GM18502 (cell line): ENCODE data around the gene PRKCH.

ENCODE experiments used
- ATAC-seq: cut with Tn5 transposase; IDR thresholded peaks from one replicate; pipeline ENCODE4 v1.9.1; 2021; ENCODE audit warnings: mild to moderate bottlenecking; ENCODE audit not compliant: unreplicated experiment, poor library complexity

The PRKCH gene

GRCh38 chr14:61557262-61557661 lies 235.9 kb downstream of the PRKCH start:
- no peak for ATAC-seq

- ATAC-seq = no peak
Measured at GRCh38 chr14:61557854-61558253, 236.5 kb downstream of the PRKCH start.

DNA sequence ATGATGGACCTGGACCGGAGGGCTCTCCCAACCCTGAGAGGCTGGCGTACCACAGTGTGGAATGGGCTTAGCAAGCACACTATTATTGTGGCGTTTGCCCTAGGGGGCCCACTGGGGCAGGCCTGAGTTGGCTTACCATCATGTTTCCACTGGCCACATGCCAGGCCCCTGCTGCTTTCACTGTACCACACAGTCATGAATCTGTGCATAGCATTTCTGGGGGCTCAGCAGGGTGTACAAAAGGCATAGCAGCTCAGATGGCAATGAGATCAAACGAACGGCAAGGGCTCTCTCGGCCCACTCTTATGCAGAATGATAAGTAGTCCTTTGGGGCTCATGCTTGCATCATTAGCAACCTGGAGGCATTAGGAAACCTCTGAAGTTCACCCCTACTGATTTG lies 236.9 kb downstream of the PRKCH start:
- no peak for ATAC-seq

DNA sequence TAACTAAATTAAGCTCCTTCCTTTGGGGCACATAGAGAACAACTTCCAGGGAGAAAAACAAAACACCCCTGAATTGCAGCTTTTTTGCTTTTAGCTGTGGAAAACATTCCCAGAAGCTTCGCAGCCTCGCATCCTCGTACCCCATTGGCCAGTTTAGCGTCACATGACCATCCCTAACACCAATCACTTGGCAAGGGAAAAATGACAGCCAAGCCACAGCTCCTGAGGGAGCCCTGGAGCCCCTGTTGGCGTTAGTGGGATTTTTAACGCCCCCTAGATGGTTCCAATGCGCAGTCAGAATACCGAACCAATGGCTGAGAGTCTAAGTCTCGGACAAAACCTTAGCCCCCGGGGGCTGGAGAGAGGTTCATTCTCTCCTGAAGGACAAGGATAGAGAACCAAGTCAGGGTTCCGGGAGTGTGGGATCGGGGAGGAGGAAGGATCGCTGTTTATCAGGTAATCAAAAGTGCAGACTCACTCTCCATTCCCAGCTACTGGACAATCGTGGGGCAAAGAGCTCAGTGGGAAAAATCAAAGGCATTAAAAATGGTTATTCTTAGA lies 238.3 kb downstream of the PRKCH start:
- no peak for ATAC-seq

- ATAC-seq = no peak
Measured at GRCh38 chr14:61560323-61560722, 238.9 kb downstream of the PRKCH start.

DNA sequence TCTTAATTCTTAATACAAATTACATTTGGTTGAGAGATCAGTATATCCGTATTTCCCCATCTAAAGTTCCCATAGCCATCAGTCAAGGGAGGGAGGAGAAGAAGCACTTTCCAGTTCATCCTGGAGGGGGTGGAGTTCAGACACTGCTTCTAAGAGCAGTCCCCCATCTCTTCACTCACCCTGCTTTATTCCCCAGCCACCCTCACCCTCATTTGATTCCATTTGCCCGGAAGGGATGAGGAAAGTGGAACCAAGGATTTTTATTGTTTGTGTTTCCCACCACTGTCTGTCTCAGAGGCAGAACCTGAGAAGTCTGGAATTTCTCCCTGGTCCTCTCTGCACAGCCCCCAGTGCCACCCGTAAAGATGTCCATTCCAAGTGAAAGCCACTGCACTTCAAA lies 239.7 kb downstream of the PRKCH start:
- no peak for ATAC-seq

DNA sequence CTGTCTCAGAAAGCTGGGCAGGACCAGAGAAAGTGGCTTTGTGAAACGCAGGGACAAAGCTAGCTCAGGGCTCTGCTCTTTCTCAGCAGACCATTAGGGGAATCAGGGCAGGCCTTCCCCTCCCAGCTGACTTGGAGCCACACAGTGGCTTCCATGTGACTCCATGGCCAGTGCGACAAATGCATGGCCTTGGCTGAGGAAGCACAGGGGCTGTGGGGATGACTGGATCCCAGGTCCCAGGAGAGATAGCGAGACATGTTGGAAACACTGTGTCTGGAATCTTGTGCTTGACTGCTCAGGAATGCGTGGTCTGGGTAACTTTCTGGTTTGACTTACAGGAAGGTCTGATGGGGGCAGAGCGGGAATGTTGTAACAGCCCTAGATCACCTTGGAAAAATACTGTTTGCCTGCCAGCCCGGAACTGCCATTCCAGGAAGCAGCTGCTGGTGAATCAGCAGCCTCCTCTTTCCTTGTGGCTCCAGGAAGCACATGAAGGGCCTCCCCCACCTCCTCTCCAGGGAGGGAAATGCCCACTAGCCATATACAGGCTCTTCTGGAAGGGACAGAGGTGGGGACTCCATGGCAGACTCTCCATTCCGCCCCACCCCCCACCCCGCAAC lies 240.4 kb downstream of the PRKCH start:
- no peak for ATAC-seq

GRCh38 chr14:61562321-61563161 lies 241.2 kb downstream of the PRKCH start:
- ATAC-seq = no peak

DNA sequence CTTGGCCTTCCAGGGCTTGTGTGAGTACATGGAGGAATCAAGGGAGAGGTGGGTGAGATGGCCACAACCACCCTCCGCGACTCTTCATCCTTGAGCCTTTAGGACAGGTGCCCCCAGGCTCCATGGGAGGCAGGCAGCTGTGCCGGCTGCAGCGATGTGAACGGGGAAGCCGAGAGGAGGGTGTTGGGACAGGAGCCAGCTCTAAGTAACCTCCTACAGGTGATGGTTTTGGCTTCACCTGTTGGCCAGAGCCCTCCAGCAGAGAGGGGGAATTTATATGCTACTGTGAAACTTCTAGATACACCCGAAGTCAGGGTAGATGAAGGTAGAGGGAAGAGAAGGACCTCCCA lies 241.8 kb downstream of the PRKCH start:
- no peak for ATAC-seq

- no peak for ATAC-seq
Measured at GRCh38 chr14:61563880-61564617, 242.7 kb downstream of the PRKCH start.

GRCh38 chr14:61564618-61565091 lies 243.3 kb downstream of the PRKCH start:
- ATAC-seq = no peak

DNA sequence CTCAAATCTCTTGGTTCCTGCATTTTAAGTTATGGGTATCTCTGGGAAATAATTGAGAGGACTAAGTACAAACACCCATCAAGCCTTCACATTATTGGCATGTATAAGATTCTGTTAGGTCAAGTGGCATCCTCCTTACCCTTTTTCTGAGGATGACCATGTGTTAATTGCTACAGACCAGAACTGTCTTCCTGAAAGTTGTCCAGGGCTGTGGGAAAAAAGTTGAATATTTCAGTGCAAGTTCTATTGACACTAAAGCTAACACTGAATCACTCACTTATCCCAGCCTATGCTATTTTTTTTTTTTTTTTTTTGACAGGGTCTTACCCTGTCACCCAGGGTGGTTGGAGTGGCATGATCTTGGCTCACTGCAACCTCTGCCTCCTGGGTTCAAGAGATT lies 243.8 kb downstream of the PRKCH start:
- ATAC-seq = no peak

DNA sequence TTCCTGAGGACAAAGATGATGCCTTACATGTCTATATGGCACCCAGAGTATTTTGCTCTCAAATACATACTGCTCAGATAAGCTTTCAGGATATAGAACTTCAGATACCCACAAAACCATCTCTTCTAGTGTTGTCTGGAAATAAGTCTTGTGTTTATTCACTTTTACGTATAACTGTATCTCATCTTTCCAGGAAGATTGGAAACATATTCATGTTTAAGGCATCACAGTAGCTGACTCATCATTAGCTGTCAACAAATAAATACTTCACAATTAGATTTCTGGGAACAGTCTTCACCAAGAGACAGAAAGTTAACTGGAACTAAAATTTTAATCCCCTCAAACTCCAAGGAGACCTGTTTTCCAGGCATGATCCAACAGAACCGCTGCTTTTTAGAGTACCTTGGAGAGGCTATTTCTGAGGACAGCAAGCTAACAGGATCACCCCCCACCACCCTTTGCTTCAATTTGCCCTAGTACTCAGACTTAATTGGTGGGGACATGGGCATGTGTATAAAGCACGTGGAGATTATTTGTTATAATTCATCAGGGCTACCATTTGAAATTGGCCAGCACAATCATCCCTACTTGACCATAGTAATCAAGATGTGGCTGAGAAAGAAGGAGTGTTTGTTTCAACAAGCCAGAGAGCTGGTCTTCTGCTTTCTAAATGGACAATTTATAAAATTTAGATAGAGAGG lies 244.6 kb downstream of the PRKCH start:
- no peak for ATAC-seq

DNA sequence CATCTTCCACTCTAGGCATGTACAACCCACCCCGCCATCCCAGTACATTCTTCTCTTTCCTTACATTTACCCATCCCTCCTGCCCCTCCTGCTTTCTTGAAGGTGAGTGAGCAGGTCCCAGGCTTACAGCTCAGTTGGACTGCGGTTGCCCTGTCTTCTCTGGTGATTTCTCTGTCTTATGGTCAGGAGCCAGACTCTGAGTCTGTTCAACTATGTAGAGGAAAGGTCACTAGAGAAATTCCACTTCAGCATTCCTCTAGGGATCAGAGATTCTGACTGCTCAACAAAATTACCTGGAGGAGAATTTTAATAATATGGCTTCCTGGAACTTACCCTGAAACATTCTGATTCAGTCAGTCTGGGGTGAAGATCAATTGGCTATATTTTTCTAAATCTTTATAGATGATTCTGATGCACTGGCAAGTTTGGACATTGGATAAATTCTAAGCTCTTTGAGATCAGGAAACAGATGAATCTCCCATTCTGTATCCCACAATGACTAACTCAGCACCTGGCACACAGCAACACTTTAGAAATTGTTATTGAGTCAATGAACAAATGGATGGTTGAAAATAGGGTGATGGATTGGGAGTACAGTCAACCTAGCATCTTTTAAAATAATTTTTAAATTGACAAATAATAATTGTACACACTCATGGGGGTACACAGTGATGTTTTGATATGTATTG lies 245.3 kb downstream of the PRKCH start:
- ATAC-seq = no peak

DNA sequence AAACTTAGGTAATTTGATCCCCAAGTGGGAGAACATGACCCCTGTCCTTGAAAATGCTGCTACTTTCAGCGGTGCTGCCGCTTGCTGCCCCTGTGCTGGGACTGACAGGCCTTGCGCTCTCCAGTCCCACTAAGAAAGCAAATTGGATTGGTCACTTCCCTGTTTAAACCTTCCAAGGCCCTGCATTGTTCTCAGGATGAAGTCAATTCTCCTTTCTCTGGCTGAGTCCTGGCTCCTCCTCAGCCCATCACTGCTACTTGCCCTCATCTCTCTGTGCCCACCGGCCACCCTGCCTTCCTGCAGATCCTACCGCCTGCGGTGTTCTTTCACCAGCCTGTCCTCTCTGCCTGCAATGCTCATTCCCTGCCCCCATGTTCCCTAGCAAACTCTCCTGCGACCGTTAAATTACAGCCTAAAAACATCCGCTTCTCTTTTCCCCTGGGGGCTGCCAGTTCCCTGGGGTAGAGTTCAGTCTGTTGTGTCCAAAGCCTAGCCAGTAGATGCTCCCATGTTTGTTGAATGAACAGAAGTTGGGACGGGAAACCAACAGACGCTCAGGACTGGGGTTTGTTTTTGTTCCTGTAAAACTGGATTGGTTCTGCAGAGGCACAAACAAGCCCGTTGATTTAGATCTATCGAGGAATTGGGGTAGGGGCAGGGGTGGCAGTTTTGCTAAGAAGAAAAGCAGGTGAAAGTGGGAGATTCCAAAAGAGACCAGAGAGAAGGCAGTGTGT lies 246.6 kb downstream of the PRKCH start:
- peak; percentile 12 for ATAC-seq

DNA sequence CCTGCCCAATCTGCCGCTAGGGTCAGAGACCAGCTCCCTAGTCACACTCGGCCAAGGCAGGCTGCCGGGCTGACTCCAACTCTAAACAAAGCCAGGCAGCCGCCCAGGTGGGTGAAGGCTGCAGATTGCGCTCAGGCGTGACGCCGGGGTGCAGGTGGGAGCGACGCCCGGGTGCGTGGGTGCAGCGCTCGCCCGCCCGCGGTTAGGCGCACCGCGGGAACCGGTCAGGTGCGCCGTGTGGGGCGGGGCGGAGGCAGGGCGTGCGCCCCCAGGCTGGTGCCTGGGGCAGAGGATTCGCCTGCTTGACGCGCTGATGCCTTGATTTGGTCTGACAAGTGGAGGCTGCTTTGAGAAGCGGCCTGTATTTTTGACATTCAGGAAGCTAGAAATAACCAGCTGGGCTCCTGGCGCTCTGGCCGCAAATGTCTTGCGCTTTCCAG lies 247.2 kb downstream of the PRKCH start:
- peak; percentile 86 for ATAC-seq

GRCh38 chr14:61569308-61569707 lies 247.9 kb downstream of the PRKCH start:
- no peak for ATAC-seq

- no peak for ATAC-seq
Measured at GRCh38 chr14:61569812-61570548, 248.6 kb downstream of the PRKCH start.
